Colonic mucosa (tissue), 4 donors: ENCODE measurements around the gene C10orf88. TPM values are rescaled to one million over a fixed set of nuclear protein-coding genes. Genes with fewer than 3 reads are reported as not detected.

Experiments
- DNase-seq: peaks from one replicate; pipeline ENCODE4 v3.0.0-alpha.2; 2020
- H3K27ac ChIP-seq: fragments of 200-600 bp; one replicate; pipeline ENCODE4 v1.8.0; 2021
- H3K27me3 ChIP-seq: fragments of 200-600 bp; one replicate; pipeline ENCODE4 v1.8.0; 2021
- H3K36me3 ChIP-seq: fragments of 200-600 bp; one replicate; pipeline ENCODE4 v1.8.0; 2021
- H3K4me1 ChIP-seq: fragments of 200-600 bp; one replicate; pipeline ENCODE4 v1.8.0; 2021; ENCODE audit warnings: mild to moderate bottlenecking
- H3K4me3 ChIP-seq: fragments of 200-600 bp; one replicate; pipeline ENCODE4 v1.8.0; 2021
- H3K9ac ChIP-seq, 2 donors: one replicate each; pipeline ENCODE4 v1.7.0; 2013; ENCODE audit warnings: control low read depth in 2 of 2, low read depth in 2 of 2, low read length in 2 of 2
- H3K9me3 ChIP-seq: fragments of 200-600 bp; one replicate; pipeline ENCODE4 v1.8.0; 2021
- CTCF ChIP-seq: fragments of 200-600 bp; IDR thresholded peaks from one replicate; pipeline ENCODE4 v1.8.0; 2022; ENCODE audit warnings: antibody characterized with exemption, mild to moderate bottlenecking
- intact Hi-C: fragments of 100-400 bp; cut with DNase I; formaldehyde crosslinking; loops from one replicate; pipeline ENCODE4 v1.14.1; 2022
- total RNA-seq, 2 donors: library from RNA; stranded (reverse); fragmentation: NEBNext Ultra II Directional in 1 of 2; extraction: Animal tissue kit (Norgen Biotek cat#: 25700) in 1 of 2; gene quantifications; one replicate each; pipeline ENCODE4 v1.2.1, GENCODE V29; 2021
- donor health status: healthy.
- donor health status: DM: no; HTN: no; CAD: no.
- donor health status: DM: no; HTN: no; CAD: no.

Gene C10orf88
- total RNA-seq, 2 donors from 2014 or later: 6.3 to 6.8 TPM

- H3K9me3 ChIP-seq: no peaks in the 10 kb centered on the region
- no peaks in the 10 kb centered on the region for H3K4me1 ChIP-seq
- H3K4me3 ChIP-seq: no peak overlapping the region
- no peak for TF ChIP-seq CTCF
- H3K36me3 ChIP-seq: peaks cover 3% of the 10 kb centered on the region
- H3K27ac ChIP-seq: no peak overlapping the region
- H3K9ac ChIP-seq: no peak overlapping the region
- intact Hi-C loops: no loop called here
- no peak for DNase-seq
- H3K27me3 ChIP-seq: no peaks in the 10 kb centered on the region
These were observed 14.0 kb downstream of the C10orf88 start for GRCh38 chr10:122939856-122940543.

GRCh38 chr10:122939133-122939855 lies 14.7 kb downstream of the C10orf88 start:
- H3K27ac ChIP-seq: no peak overlapping the region
- DNase-seq: no peak
- TF ChIP-seq CTCF: no peak
- no peak overlapping the region for H3K9ac ChIP-seq
- H3K4me1 ChIP-seq: no peaks in the 10 kb centered on the region
- no peak overlapping the region for H3K4me3 ChIP-seq
- peaks cover 3% of the 10 kb centered on the region for H3K36me3 ChIP-seq
- H3K27me3 ChIP-seq: no peaks in the 10 kb centered on the region
- intact Hi-C loops: no loop called here
- H3K9me3 ChIP-seq: no peaks in the 10 kb centered on the region

- TF ChIP-seq CTCF: no peak
- intact Hi-C loops: no loop called here
- H3K4me3 ChIP-seq: no peak overlapping the region
- no peaks in the 10 kb centered on the region for H3K4me1 ChIP-seq
- H3K36me3 ChIP-seq: no peaks in the 10 kb centered on the region
- H3K9ac ChIP-seq: no peak overlapping the region
- no peaks in the 10 kb centered on the region for H3K9me3 ChIP-seq
- DNase-seq: no peak
- no peaks in the 10 kb centered on the region for H3K27me3 ChIP-seq
- H3K27ac ChIP-seq: no peak overlapping the region
These were observed 22.7 kb downstream of the C10orf88 start for GRCh38 chr10:122931088-122931906.

GRCh38 chr10:122930140-122930539 lies 23.9 kb downstream of the C10orf88 start:
- Histone ChIP-seq H3K9ac (no peak overlapping the region), H3K27ac (no peak overlapping the region), H3K4me3 (no peak overlapping the region), H3K36me3 (no peaks in the 10 kb centered on the region), H3K9me3 (no peaks in the 10 kb centered on the region), H3K4me1 (no peaks in the 10 kb centered on the region), H3K27me3 (no peaks in the 10 kb centered on the region)
- TF ChIP-seq CTCF: no peak
- no peak for DNase-seq
- intact Hi-C loops: no loop called here

GRCh38 chr10:122915700-122916099 lies 38.3 kb downstream of the C10orf88 start:
- TF ChIP-seq CTCF: no peak
- H3K36me3 ChIP-seq: no peaks in the 10 kb centered on the region
- no peak for DNase-seq
- no peak overlapping the region for H3K27ac ChIP-seq
- no peak overlapping the region for H3K9ac ChIP-seq
- intact Hi-C loops: no loop called here
- no peaks in the 10 kb centered on the region for H3K4me1 ChIP-seq
- H3K9me3 ChIP-seq: no peaks in the 10 kb centered on the region
- H3K4me3 ChIP-seq: no peak overlapping the region
- H3K27me3 ChIP-seq: no peaks in the 10 kb centered on the region
